GM18502 (cell line): ENCODE data around the gene RPLP1.

Experiments
- ATAC-seq: cut with Tn5 transposase; IDR thresholded peaks from one replicate; pipeline ENCODE4 v1.9.1; 2021; ENCODE audit warnings: mild to moderate bottlenecking; ENCODE audit not compliant: unreplicated experiment, poor library complexity

The RPLP1 gene

GRCh38 chr15:69490356-69491037 is 37.9 kb downstream of the RPLP1 start:
- ATAC-seq = no peak

GRCh38 chr15:69491038-69491505 is 38.5 kb downstream of the RPLP1 start:
- ATAC-seq = no peak

GRCh38 chr15:69493406-69493805 is 40.8 kb downstream of the RPLP1 start:
- ATAC-seq = no peak

- ATAC-seq = no peak
These were observed 43.4 kb downstream of the RPLP1 start for GRCh38 chr15:69496001-69496400.

- ATAC-seq = no peak
These were observed 44.5 kb downstream of the RPLP1 start for GRCh38 chr15:69497076-69497475.

- no peak for ATAC-seq
These were observed 45.0 kb downstream of the RPLP1 start for GRCh38 chr15:69497667-69498066.

- ATAC-seq = no peak
These were observed 45.7 kb downstream of the RPLP1 start for GRCh38 chr15:69498282-69498681.

GRCh38 chr15:69498987-69499386 is 46.4 kb downstream of the RPLP1 start:
- ATAC-seq = no peak

- ATAC-seq = no peak
These were observed 47.0 kb downstream of the RPLP1 start for GRCh38 chr15:69499521-69500211.

GRCh38 chr15:69500339-69500738 is 47.7 kb downstream of the RPLP1 start:
- no peak for ATAC-seq

- no peak for ATAC-seq
These were observed 48.8 kb downstream of the RPLP1 start for GRCh38 chr15:69501456-69501855.

- no peak for ATAC-seq
These were observed 49.9 kb downstream of the RPLP1 start for GRCh38 chr15:69502470-69503045.

GRCh38 chr15:69504352-69505040 is 51.9 kb downstream of the RPLP1 start:
- no peak for ATAC-seq
